GM10847 (cell line): ENCODE data around the gene GRIK4.

Experiments used
- POLR2A ChIP-seq: IDR thresholded peaks from 2 replicates; pipeline ENCODE4 v1.6.1; 2011; ENCODE audit not compliant: insufficient read length; ENCODE audit errors: extremely low read depth

Gene GRIK4

DNA sequence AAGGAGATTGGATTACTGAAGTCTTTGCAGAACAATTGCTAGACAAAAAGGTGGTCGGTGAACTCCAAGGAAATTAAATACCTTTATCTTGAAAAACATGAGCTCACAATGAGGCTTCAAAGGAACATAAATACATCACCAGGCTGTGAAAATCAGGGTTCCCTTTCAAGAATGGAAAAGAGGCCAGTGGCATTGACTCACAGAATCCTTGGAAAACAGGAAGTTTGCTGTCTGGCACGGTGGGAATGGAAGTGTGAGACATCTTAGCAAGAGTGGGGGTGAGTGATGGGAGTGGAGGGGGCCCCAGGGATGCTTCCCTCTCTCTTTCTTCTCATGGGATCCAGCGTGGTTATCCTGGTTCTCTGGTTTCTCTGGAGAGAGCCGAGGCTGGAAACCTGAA is 463.4 kb downstream of the GRIK4 start:
- no peak for TF ChIP-seq POLR2A

- TF ChIP-seq POLR2A: no peak
Measured at GRCh38 chr11:120977266-120978137, 466.0 kb downstream of the GRIK4 start.

DNA sequence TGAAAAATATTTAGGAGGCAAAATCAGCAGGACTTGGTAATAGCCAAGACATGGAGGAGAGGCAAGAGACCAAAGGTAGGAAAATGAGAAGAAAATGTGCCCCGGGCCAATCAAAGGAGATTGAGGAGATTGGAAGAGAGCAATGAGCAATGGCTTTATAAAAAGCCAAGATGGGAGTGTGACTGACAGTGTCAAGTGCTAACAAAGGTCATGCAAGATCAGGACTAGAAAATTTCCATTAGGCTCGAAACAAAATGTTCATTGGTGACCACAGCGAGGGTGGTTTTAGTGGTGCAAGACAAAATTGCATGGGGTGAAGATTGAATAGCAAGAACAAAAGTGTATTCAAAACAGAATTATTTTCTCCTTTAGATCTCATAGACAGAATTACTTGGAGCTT is 467.2 kb downstream of the GRIK4 start:
- TF ChIP-seq POLR2A: no peak

GRCh38 chr11:120985718-120986569 is 474.4 kb downstream of the GRIK4 start:
- TF ChIP-seq POLR2A: no peak

GRCh38 chr11:120988603-120989002 is 477.1 kb downstream of the GRIK4 start:
- TF ChIP-seq POLR2A: no peak

DNA sequence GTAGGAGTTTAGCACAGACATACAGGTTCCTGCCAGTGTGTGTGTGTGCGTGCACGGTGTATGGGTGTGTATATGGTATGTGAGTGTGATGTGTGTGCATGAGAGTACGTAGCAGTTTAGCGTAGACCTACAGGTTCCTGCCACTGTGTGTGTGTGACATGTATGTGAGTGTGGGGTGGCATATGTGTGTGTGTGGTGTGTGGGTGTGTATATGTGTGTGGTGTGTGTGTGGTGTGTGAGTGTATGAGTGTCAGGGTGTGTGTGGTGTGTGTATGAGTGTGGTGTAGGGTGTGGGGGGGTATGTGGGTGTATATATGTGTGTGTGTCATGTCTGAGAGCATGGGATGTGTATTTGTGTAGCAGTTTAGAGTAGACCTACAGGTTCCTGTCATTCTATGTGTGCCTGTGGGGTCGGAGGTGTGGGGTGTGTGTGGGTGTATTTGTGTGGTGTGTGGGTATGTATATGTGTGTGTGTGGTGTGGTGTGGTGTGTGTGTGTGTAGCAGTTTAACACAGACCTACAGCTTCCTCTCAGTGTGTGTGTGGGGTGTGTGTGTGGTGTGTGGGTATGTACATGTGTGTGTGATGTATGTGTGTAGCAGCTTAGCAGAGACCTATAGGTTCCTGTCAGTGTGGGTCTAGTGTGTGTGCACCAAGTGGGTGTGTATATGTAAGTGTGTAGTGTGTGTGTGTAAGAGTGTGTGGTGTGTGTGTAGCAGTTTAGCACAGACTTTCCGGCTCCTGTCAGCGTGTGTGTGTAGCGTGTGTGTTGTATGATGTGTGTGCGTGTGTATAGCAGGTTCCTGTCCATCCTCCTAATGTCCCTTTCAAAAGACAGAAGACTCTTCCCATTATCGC is 480.5 kb downstream of the GRIK4 start:
- TF ChIP-seq POLR2A: no peak

DNA sequence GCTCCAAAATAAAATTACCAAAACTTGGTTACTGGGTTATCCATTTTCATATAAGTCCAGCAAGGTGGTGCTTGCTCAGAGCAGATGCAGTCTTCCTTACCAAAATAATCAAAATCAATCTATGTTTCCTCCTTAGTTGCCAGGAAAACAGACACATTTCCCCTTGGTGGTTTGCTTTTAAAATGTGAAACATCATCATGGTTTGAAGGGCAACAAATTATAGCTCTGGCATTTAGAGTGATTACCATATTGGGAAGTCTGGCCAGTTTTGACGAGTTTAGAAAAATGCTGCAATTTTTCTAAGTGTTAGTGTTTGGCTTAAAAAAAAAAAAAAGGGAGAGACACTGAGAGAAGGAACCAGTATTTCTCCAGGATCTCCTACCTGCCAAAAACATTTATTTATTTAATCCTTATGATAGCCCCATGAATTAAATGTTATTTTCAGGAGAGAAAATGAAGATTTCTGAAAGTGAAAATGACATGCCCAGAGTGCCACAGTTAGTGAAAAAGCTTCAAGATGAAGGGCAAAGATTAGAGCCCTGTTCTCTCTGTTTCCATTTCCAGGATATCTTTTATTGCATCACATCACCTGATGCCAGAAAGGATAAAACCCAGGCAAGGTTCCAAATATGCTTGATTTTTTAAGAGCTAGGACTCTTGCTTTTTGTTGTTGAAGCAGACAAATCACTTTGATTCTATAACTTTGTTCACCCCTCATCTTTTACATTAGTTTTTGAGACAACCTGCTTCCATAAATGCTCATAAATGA is 482.7 kb downstream of the GRIK4 start:
- no peak for TF ChIP-seq POLR2A

DNA sequence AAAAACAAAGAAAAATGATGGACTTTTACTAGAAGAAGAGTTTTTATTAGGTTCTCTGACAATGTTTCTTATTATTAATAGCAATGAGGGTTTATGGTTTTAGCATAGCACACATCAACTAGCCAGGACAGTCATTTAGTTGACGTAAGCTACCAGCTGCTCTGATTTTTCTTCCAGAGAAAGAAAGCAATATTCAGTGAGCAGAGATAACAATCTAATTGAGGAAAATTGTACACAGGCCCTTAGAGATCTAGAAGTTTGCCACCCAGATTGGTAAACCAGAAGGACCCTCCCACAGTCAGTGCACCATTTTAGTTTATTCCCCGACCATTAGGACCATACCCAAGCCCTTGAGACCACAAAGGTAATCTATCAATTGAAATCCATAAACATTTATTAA is 483.6 kb downstream of the GRIK4 start:
- TF ChIP-seq POLR2A: no peak

GRCh38 chr11:120996973-120997372 is 485.4 kb downstream of the GRIK4 start:
- TF ChIP-seq POLR2A: no peak

DNA sequence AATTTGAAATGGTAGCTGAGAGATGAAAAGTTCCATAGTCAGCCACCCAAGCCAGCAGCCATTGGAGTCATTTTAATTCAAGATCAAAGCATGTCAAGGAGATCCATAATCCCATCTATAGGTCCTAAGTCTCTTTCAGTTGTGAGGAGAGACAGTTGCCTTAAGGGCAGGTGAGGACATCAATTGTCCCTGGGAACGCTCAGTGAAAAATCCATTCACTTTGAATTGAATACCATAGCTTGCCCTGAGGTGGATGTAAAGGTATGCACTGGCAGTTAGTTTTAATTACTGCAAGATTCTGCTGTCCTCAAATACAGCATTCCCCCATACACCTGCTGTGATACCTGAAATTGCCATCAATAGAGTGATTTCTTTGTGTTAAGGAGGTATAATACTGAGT is 487.0 kb downstream of the GRIK4 start:
- no peak for TF ChIP-seq POLR2A

DNA sequence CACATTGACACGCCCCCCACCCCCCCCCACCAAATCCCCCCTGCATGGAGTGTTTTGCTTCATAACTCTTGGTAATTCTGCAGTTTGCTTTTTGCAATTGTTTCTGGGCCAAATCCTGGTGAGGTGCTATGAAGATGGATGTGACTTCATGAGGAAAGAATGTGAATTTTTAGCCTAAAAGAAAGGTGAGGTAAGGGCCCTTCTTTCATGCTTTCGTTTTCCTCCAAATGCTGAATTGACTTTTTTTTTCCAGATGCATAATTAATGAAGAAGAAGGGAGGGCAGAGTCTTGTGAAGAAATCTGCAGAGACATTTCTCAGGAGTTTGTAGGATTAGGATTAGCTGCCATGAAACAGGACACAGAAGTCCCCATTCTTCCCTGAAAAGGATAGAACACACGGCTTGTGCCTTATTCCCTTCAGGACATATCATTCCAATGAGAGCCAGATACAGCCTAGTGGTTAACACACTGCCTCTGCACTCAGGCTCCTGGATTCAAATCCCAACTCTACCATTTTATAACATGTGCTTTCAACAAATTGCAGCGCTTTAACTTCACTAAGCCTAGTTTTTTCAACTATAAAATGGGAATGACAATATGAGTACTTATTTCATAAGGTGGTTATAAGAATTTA is 492.8 kb downstream of the GRIK4 start:
- TF ChIP-seq POLR2A: no peak

GRCh38 chr11:121006922-121007321 is 495.4 kb downstream of the GRIK4 start:
- TF ChIP-seq POLR2A: no peak

- TF ChIP-seq POLR2A: no peak
Measured at GRCh38 chr11:121008551-121008950, 497.0 kb downstream of the GRIK4 start.

DNA sequence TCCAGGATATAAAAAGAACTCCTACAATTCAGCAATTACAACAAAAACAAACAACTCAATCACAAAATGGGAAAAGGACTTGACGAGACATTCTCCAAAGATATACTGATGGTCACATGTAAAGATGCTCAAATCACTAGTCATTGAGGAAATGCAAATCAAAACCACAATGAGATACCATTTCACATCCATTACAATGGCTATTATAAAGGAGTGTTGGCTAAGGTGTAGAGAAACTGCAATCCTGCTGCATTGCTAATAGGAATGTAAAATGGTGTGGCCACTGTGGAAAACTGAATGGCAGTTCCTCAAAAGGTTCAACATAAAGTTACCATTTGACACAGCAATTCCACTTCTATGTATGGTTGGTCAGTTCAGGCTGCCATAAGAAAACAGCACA is 500.5 kb downstream of the GRIK4 start:
- TF ChIP-seq POLR2A: no peak
